HG03045 (cell line): Measurements from ENCODE around the gene HSD17B14.
"Not testable (repeated sequence)": the region's sequence is repeated elsewhere in the genome, so short reads cannot be mapped to it uniquely, and the experiment has no call there.

Experiments used
- ATAC-seq: cut with Tn5 transposase; IDR thresholded peaks from one replicate; pipeline ENCODE4 v1.9.1; 2021; ENCODE audit warnings: mild to moderate bottlenecking, moderate library complexity; ENCODE audit not compliant: unreplicated experiment

Gene HSD17B14

GRCh38 chr19:48867746-48868113 is 31.4 kb upstream of the HSD17B14 start:
- ATAC-seq: no peak

GRCh38 chr19:48867123-48867745 is 30.9 kb upstream of the HSD17B14 start:
- no peak for ATAC-seq

DNA sequence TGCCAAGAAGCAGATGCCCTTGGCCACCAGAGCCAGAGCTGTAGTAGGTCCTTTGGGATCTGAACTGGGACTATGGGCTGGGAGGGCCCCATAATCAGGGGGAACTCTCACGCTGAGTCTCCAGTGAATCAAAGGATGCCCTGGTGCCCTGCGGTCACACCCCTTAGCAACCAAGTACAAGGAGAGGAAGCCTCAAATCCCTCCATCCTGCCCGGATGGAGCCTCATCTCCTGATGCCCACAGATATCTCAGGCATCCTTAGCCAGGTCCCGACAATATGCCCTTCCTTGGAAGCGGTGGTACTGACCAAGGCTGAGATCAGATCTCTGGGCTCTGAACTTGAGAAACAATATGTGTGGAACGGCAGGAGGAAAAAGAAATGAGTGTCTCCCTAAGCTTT is 30.4 kb upstream of the HSD17B14 start:
- no peak for ATAC-seq

DNA sequence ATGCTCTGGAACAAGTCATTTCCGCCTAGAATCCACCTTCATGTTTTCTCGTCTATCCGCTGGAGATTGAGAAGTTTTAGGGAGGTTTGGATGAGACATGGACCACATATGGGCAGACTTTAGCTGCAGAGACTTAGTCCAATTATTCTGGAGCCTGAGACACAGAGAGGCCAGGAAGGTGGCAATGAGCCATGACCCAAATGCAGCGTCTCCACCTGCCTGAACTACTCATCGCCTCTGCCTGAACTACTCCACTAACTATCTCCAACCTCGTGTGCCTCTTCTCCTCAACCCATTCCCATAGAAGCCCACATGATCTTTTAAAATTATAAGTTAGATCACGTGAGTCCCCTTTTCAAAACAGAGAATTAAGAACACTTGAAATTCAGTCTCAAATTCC is 26.5 kb upstream of the HSD17B14 start:
- ATAC-seq: no peak

DNA sequence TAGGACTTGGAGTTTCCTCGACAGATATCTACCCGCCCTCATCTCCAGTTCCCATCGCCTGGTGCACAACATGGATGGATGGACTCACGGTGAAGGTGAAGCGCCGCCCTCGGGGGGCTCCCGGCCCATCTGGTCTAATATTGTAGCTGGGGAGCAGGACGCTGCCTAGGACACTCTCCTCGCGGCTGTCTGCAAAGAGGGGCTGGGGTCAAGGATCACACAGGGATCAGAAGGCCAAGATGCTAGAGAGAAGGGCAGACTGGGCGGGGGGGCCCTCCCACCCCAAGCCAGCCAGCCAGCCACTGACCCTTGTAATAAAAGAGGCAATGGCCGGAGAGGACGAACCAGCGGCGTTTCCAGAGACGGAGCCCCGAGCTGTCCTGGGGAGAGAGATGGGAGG is 25.0 kb upstream of the HSD17B14 start:
- ATAC-seq: no peak

DNA sequence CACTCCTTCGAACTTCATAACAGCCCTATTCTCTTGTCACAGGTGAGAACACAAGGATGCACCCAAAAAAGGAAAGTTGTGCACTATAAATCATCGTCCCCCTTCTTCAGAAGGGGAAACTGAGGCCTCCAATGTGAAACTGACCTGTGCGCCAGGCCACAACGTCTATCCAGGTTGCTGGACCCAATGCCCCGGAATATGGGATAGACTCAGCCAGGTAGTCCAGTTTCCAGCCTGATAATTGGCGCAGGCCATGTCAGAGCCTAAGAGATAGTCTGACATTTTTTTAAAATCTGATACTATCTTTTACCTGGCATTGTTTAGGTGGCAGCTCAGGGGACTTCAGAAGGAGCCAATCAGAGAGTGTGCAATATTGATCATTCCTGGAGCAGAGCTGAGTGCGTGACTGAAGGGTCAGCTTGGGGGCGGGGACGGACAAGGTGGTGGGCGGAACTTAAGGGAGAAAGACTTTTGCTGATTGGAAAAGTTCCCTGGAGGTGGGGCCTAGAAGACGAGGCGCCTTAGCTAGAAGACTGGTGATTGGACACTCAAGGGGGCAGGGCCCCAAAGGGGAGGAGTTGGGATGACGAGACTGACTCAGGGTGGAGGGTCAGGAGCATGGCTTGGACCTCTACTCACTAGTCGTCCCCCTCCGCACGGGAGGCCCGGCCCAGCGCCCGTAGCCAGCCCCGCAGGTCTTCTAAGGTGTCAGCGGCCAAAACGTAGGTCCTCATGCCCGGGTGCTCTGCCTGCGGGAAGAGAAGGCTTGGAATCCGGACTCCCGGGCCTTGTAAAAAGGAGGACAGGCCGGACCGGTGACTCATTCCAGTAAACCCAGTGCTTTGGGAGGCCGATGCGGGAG is 23.7 kb upstream of the HSD17B14 start:
- no peak for ATAC-seq

DNA sequence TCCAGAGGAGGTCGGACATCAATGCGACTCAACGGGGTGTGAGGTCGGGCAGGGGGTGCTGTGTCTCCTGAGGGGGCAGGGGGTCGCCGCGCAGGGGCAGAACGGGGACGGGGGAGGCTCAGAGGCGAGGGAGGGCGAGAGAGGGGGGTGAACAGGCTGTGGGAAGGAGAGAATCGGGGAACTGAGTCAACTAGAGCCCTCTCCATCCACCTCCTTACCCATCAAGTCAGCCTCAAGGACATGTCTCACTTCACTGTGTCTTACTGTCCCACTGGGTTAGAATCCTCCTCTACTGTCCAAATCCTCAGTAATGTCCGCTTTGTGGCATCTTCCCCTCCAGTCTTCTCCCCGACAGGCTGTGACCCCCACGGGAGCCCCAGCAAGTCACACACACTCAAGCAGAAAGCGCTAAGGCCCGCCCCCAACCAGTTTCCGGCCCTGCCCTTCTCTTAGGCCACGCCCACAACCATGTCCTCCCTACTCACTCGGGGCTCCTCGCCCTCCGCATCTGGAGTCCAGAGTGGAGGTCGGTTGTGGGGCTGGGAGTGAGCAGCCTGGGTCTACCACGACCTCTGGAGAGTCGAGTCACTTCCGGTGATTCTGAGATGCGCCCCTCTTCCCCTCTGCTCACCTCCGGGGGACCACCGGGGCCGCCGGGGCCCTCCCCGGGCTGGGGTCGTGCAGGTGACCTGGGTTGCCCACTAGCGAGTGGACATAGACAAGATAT is 22.9 kb upstream of the HSD17B14 start:
- ATAC-seq: no peak

DNA sequence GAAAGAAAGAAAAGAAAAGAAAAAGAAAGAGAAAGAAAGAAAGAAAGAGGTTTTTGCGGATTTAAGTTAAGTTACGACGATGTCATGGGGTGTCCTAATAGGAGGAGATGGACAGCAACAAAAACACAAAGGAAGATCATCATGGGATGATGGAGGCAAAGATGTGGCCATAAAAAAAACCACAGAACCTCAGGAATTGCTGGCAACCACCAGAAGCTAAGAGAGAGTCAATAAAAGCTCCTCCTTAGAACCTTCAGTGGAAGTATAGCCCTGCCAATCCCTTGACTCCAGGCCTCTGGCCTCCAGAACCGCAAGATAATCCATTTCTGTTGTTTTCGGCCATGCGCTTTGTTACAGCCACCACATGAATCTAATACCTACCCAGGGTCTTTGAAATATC is 20.6 kb upstream of the HSD17B14 start:
- no peak for ATAC-seq

DNA sequence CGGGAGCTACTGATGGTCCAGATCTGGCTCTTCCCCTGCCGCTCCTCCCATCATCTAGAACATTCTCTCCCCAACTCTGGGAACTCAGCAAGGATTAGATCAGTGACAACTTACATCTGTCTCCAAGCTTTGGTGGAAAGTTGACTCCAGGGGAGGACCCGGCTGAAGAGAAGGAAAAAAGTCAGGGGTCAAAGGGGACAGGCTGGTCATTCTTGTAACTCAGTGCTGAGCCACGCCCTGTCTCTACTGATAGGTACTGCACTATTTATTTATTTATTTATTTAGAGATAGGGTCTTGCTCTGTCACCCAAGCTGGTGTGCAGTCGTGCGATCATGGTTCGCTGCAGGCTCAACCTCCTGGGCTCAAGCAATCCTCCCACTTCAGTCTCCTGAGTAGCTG is 17.8 kb upstream of the HSD17B14 start:
- no peak for ATAC-seq

DNA sequence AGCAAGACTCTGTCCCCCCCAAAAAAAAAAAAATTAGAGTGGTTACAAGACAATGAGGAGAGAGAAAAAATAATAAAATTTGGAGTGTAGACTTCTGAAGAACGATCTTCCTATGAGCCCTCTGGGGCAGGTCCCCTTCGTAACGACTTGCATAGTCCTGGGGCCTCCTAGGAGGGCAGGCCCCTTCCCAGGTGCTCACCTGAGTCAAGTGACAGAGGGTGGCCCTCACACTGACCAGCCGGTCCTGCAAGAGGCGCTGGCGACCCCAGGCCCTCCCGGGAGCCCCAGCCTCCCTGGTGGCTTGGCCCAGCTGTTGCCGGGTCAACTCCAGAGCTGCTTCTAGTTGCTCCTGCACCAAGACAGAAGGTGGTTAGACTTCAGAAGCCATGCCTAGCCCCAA is 17.2 kb upstream of the HSD17B14 start:
- ATAC-seq: no peak

DNA sequence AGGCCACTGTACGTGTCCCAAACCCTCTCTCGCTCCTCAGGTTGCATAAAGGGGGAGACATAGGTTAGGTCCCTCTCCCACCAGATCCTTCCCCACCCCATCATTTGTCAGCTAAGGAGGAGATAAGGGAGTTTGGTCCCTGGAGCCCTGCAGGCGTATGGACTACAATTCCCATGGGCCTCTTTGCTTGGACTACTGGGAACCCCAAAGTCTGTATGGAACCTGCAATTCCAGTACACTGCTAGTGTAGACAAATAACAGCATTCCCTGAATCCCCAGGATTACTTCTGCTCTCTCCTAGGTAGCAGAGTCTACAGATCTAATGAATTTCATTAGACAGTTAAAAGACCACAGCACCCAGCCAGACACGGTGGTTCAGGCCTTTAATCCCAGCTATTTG is 16.0 kb upstream of the HSD17B14 start:
- no peak for ATAC-seq

GRCh38 chr19:48846659-48847058 is 10.4 kb upstream of the HSD17B14 start:
- ATAC-seq: not testable (repeated sequence)

GRCh38 chr19:48845384-48845783 is 9.1 kb upstream of the HSD17B14 start:
- no peak for ATAC-seq

GRCh38 chr19:48844472-48844871 is 8.2 kb upstream of the HSD17B14 start:
- ATAC-seq: no peak

DNA sequence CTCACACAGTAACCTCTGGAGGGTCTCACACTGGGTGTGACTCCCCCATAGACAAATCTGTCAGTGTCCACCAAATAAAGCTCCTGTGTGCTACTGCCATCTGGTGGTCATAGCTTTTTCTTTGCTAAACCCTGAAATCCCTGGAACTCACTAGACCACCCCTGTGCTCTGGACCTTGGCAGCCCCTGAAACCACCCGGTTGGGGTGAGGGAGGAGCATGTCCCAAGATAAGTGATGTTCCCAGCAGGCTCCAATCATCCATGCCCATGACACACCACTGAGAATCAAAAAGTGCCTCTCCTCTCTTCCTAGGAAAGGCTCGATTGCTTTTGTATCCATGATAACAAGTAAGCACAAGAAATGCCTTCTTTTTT is 6.5 kb upstream of the HSD17B14 start:
- ATAC-seq: no peak

DNA sequence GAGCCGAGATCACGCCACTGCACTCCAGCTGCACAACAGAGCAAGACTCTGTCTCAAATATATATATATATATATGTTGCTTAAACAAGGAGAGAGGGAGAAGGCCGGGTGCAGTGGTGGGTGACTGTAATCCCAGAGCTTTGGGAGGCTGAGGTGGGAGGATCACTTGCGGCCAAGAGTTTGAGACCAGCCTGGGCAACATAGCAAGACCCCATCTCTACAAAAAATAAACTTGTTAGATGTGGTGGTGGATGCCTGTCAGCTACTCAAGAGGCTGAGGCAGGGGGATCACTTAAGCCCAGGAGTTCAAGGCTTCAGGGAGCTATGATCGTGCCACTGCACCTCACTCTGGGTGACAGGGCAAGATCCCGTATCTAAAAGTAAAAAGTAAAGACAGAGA is 5.3 kb upstream of the HSD17B14 start:
- ATAC-seq: no peak

DNA sequence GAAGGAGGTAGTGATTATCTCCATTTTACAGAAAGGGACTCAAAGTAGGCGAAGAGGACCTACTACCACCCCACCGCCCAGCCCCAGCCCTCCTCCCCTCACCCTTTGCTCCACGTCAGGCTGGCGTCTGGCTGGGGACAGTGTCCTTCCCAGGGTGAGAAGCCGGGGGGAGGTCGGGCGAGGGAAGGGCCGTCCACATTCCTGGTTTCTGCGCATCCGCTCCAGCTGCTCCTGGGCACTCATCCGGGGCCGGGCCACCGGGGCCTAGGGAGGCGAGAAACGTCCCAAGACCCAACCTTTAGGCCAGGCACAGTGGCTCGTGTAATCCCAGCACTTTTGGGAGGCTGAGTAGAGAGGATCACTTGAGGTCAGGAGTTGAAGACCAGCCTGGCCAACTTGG is 4.8 kb upstream of the HSD17B14 start:
- ATAC-seq: no peak

GRCh38 chr19:48837687-48838086 is 1.4 kb upstream of the HSD17B14 start:
- ATAC-seq: no peak

- ATAC-seq: peak; percentile 61
Observed at GRCh38 chr19:48837051-48837524, 797 bp upstream of the HSD17B14 start.

DNA sequence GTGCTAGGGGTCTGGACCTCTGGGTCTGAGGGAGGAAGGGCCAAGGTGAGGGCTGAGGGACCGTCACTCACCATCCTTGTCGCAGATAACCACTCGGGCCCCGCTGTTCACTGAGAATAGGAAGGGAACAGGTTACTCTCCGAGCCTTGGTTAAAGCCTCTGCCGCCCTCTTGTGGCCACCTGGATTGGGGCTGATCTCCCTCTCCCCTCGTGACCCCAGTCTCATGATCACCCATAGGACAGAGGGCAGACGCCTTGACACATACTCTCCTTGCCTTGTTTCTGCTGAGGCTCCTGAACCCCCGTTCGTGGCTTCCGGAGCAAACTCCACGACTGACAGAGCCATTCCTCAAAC is 580 bp downstream of the HSD17B14 start:
- no peak for ATAC-seq

GRCh38 chr19:48833977-48834376 is 2.3 kb downstream of the HSD17B14 start:
- no peak for ATAC-seq

GRCh38 chr19:48833049-48833448 is 3.2 kb downstream of the HSD17B14 start:
- no peak for ATAC-seq
